ENCODE measurements around the gene IQSEC3.
"Not testable (repeated sequence)": the region's sequence is repeated elsewhere in the genome, so short reads cannot be mapped to it uniquely, and the experiment has no call there.

The IQSEC3 gene

DNA sequence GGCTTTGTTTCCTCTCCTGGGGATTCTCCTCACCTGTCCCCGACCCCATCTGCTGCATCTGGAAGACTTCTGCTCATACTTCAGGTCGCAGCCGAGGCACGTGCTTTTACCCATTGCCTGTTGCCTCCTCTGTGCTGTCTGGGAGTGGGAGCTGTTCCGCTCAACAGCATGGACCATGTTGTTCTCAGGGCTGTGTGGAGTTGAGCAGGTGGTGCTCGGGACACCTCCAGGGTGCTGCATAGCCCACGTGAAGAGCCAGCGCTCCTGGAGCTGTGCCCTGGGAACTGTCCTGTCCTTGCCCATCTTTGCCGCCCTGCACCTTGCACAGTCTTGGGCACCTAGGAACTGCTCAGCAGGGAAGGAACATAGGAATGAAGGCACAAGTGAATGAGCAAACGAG, 62.4 kb downstream of the IQSEC3 start:
- no peaks in the 10 kb centered on the region for H3K9me3 Mint-ChIP-seq
- H3K4me3 Mint-ChIP-seq = no peak overlapping the region
- H3K27ac Mint-ChIP-seq = no peak overlapping the region
- TF ChIP-seq, protein P1, sequence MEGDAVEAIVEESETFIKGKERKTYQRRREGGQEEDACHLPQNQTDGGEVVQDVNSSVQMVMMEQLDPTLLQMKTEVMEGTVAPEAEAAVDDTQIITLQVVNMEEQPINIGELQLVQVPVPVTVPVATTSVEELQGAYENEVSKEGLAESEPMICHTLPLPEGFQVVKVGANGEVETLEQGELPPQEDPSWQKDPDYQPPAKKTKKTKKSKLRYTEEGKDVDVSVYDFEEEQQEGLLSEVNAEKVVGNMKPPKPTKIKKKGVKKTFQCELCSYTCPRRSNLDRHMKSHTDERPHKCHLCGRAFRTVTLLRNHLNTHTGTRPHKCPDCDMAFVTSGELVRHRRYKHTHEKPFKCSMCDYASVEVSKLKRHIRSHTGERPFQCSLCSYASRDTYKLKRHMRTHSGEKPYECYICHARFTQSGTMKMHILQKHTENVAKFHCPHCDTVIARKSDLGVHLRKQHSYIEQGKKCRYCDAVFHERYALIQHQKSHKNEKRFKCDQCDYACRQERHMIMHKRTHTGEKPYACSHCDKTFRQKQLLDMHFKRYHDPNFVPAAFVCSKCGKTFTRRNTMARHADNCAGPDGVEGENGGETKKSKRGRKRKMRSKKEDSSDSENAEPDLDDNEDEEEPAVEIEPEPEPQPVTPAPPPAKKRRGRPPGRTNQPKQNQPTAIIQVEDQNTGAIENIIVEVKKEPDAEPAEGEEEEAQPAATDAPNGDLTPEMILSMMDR (IDR thresholded peaks at IDR 0.05; ENCODE audit: unreplicated experiment in 3 of 3) = no peak
- no peaks in the 10 kb centered on the region for H3K36me3 Mint-ChIP-seq (ENCODE audit: low read depth)
- peaks cover 19% of the 10 kb centered on the region for H3K4me1 Mint-ChIP-seq
- H3K27me3 Mint-ChIP-seq (ENCODE audit: low read depth) = peaks cover 23% of the 10 kb centered on the region

DNA sequence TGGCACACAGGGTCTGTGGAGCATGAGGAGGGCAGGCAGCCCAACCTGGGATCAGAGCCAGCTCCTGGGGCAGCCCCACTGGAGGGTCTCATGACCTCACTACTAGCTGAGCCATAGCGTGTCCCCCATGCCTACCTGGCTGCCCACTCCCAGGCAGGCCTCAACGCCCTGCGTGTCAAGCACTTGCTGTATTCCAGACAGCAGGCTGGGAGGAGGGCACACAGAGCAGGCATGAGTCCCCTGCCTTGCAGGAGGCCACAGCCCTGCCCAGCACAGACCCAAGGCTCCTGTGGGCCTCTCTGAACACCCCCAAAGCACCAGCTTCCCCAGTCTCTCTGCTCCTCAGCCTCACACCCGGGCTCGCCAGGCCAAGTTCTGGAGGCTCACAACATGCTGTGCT, 64.0 kb downstream of the IQSEC3 start:
- Mint-ChIP-seq H3K36me3 (ENCODE audit: low read depth) (no peaks in the 10 kb centered on the region), H3K27ac (no peak overlapping the region), H3K9me3 (no peaks in the 10 kb centered on the region), H3K4me1 (peaks cover 21% of the 10 kb centered on the region), H3K27me3 (ENCODE audit: low read depth) (peaks cover 28% of the 10 kb centered on the region), H3K4me3 (no peak overlapping the region)
- TF ChIP-seq, protein P1 (IDR thresholded peaks at IDR 0.05; ENCODE audit: unreplicated experiment in 3 of 3) = no peak

DNA sequence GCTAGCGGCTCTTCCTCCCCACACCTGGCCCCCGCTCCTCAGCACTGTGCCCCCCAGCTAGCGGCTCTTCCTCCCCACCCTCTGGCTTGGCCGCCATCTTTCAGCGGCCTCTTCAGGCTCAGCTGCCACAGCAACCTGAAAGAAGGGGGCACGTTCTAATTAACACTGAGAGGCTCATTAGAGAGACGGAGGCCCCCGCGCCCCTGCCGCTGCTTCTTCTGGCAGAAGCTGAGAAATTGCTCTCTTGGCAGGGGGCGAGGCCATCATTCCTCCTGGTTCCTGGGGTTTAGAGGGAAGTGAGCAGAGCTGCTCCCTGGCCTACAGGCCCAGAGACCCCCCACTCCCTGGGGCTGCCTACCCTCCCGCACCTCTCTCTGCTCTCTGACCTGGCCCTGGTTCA, 64.4 kb downstream of the IQSEC3 start:
- H3K36me3 Mint-ChIP-seq (ENCODE audit: low read depth) = no peaks in the 10 kb centered on the region
- H3K4me3 Mint-ChIP-seq = no peak overlapping the region
- peaks cover 21% of the 10 kb centered on the region for H3K4me1 Mint-ChIP-seq
- H3K27ac Mint-ChIP-seq = no peak overlapping the region
- H3K27me3 Mint-ChIP-seq (ENCODE audit: low read depth) = peaks cover 28% of the 10 kb centered on the region
- H3K9me3 Mint-ChIP-seq = no peaks in the 10 kb centered on the region
- TF ChIP-seq, protein P1 (IDR thresholded peaks at IDR 0.05; ENCODE audit: unreplicated experiment in 3 of 3) = no peak

DNA sequence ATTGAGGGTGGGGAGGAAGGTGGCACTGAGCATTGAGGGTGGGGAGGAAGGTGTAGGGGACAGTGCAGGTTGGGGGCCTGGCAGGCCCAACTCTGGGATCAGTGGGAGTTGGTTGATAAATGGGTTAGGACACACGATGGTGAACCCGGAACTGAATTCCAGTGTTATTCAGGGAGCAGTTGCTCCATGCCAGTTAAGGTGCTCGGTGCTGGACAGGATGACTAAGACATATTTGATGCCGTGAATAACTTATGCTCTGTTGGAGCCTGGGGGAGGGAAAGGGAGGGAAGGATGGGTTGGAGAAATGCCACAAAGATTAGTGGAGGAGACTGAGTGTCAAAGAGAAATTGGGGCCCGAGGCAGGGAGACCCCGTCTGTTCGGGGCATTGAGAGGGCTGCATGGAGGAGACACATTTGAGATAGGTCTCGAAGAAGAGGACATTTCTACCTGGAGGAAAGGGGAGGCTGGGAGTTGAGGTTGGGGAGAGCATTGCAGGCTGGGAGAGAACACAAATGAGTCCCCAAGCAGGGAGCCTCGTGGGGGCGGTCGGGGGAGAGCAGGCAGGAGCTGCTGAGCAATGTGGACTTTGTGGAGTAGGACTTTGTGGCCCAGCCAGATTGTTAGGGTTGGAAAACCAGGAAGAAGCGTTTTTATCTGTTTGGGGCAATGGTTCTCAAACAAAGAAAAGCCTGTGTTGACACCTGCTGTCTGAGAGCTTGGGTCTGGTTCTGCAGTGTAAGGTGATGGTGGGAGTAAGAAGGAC, 65.3 kb downstream of the IQSEC3 start:
- no peaks in the 10 kb centered on the region for H3K36me3 Mint-ChIP-seq (ENCODE audit: low read depth)
- peaks cover 31% of the 10 kb centered on the region for H3K27me3 Mint-ChIP-seq (ENCODE audit: low read depth)
- peaks cover 22% of the 10 kb centered on the region for H3K4me1 Mint-ChIP-seq
- peak overlapping the region in 2 of 3 experiments; percentile 1 to 13 for H3K27ac Mint-ChIP-seq
- TF ChIP-seq, protein P1 (IDR thresholded peaks at IDR 0.05; ENCODE audit: unreplicated experiment in 3 of 3) = no peak
- H3K9me3 Mint-ChIP-seq = no peaks in the 10 kb centered on the region
- no peak overlapping the region for H3K4me3 Mint-ChIP-seq

DNA sequence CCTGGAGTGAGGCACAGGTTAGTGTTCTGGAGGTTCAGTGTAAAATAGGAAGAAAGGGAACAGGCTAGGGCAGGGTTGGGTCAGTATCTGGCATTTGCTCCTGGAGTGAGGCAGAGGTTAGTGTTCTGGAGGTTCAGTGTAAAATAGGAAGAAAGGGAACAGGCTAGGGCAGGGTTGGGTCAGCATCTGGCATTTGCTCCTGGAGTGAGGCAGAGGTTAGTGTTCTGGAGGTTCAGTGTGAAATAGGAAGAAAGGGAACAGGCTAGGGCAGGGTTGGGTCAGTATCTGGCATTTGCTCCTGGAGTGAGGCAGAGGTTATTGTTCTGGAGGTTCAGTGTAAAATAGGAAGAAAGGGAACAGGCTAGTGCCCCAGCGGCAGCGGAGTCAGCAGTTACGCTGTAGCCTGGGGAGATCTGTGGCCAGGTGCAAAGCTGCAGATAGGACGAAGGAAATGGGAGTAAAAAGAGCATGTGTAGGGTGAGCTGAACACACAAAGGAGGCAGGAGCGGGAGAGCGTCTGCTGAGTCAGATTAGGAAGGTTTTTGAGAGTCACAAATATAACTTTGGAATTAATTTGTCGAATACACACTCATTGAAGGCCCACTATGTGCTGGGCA, 67.2 kb downstream of the IQSEC3 start:
- H3K4me3 Mint-ChIP-seq; H3K36me3 Mint-ChIP-seq (ENCODE audit: low read depth); H3K9me3 Mint-ChIP-seq: not testable (repeated sequence)
- Mint-ChIP-seq H3K27me3 (ENCODE audit: low read depth) (peaks cover 32% of the 10 kb centered on the region), H3K27ac (peak overlapping the region in 2 of 3 experiments; percentile 11 to 41), H3K4me1 (peaks cover 27% of the 10 kb centered on the region)

DNA sequence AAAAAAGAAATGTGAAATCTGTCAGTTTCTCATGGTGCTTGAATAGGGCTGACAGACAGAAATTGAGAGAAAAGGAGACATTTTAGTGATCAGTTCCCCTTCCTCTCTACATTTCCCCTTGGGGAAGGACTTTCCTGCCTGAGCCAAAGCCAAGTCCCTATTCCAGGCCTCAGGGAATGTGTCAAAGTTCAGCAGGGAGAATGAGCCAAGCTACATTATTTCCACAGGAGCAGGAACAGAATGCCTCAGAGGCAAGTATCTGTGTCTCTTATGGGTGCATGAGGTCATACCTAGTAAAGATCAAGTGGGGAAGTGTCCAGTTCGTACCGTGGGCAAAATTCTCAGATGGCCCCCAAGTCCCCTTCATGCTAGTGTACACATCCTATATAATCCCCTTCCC, 68.6 kb downstream of the IQSEC3 start:
- peak overlapping the region; percentile 25 to 36 (median 29) for H3K27ac Mint-ChIP-seq
- H3K4me3 Mint-ChIP-seq = no peak overlapping the region
- peaks cover 39% of the 10 kb centered on the region for H3K4me1 Mint-ChIP-seq
- H3K36me3 Mint-ChIP-seq (ENCODE audit: low read depth) = no peaks in the 10 kb centered on the region
- TF ChIP-seq, protein P1 (IDR thresholded peaks at IDR 0.05; ENCODE audit: unreplicated experiment in 3 of 3) = no peak
- H3K27me3 Mint-ChIP-seq (ENCODE audit: low read depth) = peaks cover 42% of the 10 kb centered on the region
- no peaks in the 10 kb centered on the region for H3K9me3 Mint-ChIP-seq
